Motor neuron (in vitro differentiated cells): ENCODE data around the gene KRTAP1-4. TPM values are rescaled to one million over a fixed set of nuclear protein-coding genes. Genes with fewer than 3 reads are reported as not detected.
A peak's percentile ranks its signal among the peaks of the same experiment; 100 is the strongest.
"Not testable (repeated sequence)": the region's sequence is repeated elsewhere in the genome, so short reads cannot be mapped to it uniquely, and the experiment has no call there.

Experiments used
- ATAC-seq, 8 experiments: fragments of 200-7000 bp; cut with Tn5 transposase; replicated peaks in 6 of 8; 2 replicates each; pipeline ENCODE4 v1.8.0; 2021; ENCODE audit warnings: mild to moderate bottlenecking in 8 of 8, moderate library complexity in 8 of 8
- H3K27ac ChIP-seq, 2 donors: fragments of 250-450 bp; sonication (Bioruptor Pico); 2 replicates each; pipeline ENCODE4 v1.9.0; 2021; ENCODE audit warnings: antibody characterized with exemption in 2 of 2, mild to moderate bottlenecking in 2 of 2, moderate library complexity in 1 of 2
- H3K4me1 ChIP-seq, 2 donors: fragments of 250-450 bp; sonication (Bioruptor Pico); replicated peaks in 1 of 2; 2 replicates each; pipeline ENCODE4 v1.6.1; 2021; ENCODE audit warnings: antibody characterized with exemption in 2 of 2, mild to moderate bottlenecking in 2 of 2, moderate library complexity in 1 of 2
- H3K4me3 ChIP-seq, 5 donors: fragments of 250-450 bp; sonication (Bioruptor Pico); 2 replicates each; pipeline ENCODE4 v1.9.0; 2021; ENCODE audit warnings: antibody characterized with exemption in 5 of 5, mild to moderate bottlenecking in 5 of 5, moderate library complexity in 4 of 5
- WGBS, 10 experiments: fragments of 450-650 bp; shearing (Covaris generic); methylation state at CpG; one replicate each; pipeline ENCODE4 v1.0.0; 2022; 5-methylcytosine and 5-hydroxymethylcytosine counted together
- in situ Hi-C, 9 experiments: fragments of 400-800 bp; cut with MboI; loops; one replicate each; pipeline ENCODE4 v1.15.0; 2021; ENCODE audit warnings: low sequenced_read_pairs in 9 of 9, low pct_unique_long_range_greater_than_20kb in 2 of 9; ENCODE audit not compliant: unreplicated experiment in 9 of 9
- total RNA-seq, 8 experiments: library from RNA; unstranded; fragments of 300-600 nt; gene quantifications; 2 replicates each; pipeline versions ENCODE4 v1.2.3 to v1.2.4, GENCODE V29; 2022

KRTAP1-4 gene
- total RNA-seq, 8 experiments from 2014 or later, result not detected

- H3K27ac ChIP-seq, in situ Hi-C loops, H3K4me3 ChIP-seq, H3K4me1 ChIP-seq: not testable (repeated sequence)
- ATAC-seq, result peak in 1 of 8 experiments; percentile 32
- WGBS, 10 experiments, result 0 to 65% (median 24%) methylated on average over 1 to 3 of the region's 31 CpGs; no CpG with 5 or more reads in 2 of the 10 experiments
These were observed 29.5 kb upstream of the KRTAP1-4 start for GRCh38 chr17:41059276-41060051.

- in situ Hi-C loops, result no loop called here
- H3K27ac ChIP-seq, result no peak overlapping the region
These were observed 28.7 kb upstream of the KRTAP1-4 start for GRCh38 chr17:41058741-41059140.

GRCh38 chr17:41057547-41057946 lies 27.6 kb upstream of the KRTAP1-4 start:
- in situ Hi-C loops, result no loop called here
- WGBS, 10 experiments, result 80 to 100% (median 86%) methylated on average over 1 of the region's 1 CpG; no CpG with 5 or more reads in 3 of the 10 experiments

More at GRCh38 chr17:41058741-41059140, 28.7 kb upstream of the KRTAP1-4 start:
- WGBS, 10 experiments, result 13 to 97% (median 87%) methylated on average over 3 to 5 of the region's 5 CpGs; no CpG with 5 or more reads in 1 of the 10 experiments
- no peak overlapping the region for H3K4me3 ChIP-seq
- H3K4me1 ChIP-seq, result no peaks in the 10 kb centered on the region
- ATAC-seq, result no peak

GRCh38 chr17:41055130-41055529 lies 25.1 kb upstream of the KRTAP1-4 start, which contains the start of gene KRTAP2-2:
KRTAP2-2 (minus strand) TSS chr17:41055230; CDS start chr17:41055211, 19 bp downstream.
- H3K27ac ChIP-seq, ATAC-seq, H3K4me3 ChIP-seq, H3K4me1 ChIP-seq, in situ Hi-C loops: not testable (repeated sequence)
- no CpG with 5 or more reads among the region's 6 CpGs for WGBS, 10 experiments

More at GRCh38 chr17:41057547-41057946, 27.6 kb upstream of the KRTAP1-4 start:
- H3K27ac ChIP-seq, result no peak overlapping the region
- no peak for ATAC-seq
- H3K4me3 ChIP-seq, result no peak overlapping the region
- H3K4me1 ChIP-seq, result no peaks in the 10 kb centered on the region

- in situ Hi-C loops, H3K4me1 ChIP-seq, H3K27ac ChIP-seq, ATAC-seq, H3K4me3 ChIP-seq: not testable (repeated sequence)
- WGBS, 10 experiments, result 20 to 93% (median 77%) methylated on average over 1 to 5 of the region's 9 CpGs; no CpG with 5 or more reads in 6 of the 10 experiments
These were observed 24.6 kb upstream of the KRTAP1-4 start for GRCh38 chr17:41054556-41054955.

GRCh38 chr17:41054025-41054424 lies 24.0 kb upstream of the KRTAP1-4 start:
- no peaks in the 10 kb centered on the region for H3K4me1 ChIP-seq
- H3K27ac ChIP-seq, result no peak overlapping the region
- WGBS, 10 experiments, result 75 to 94% (median 90%) methylated on average over 2 to 4 of the region's 4 CpGs; no CpG with 5 or more reads in 3 of the 10 experiments
- in situ Hi-C loops, result no loop called here
- ATAC-seq, result no peak
- no peak overlapping the region for H3K4me3 ChIP-seq

GRCh38 chr17:41052566-41052965 lies 22.6 kb upstream of the KRTAP1-4 start:
- no peak overlapping the region for H3K4me3 ChIP-seq
- H3K4me1 ChIP-seq, result no peaks in the 10 kb centered on the region
- no peak overlapping the region for H3K27ac ChIP-seq
- in situ Hi-C loops, result no loop called here
- ATAC-seq, result peak in 1 of 8 experiments; percentile 19

GRCh38 chr17:41049110-41049509 lies 19.1 kb upstream of the KRTAP1-4 start:
- no peak for ATAC-seq
- 0 to 100% (median 64%) methylated on average over 1 to 2 of the region's 2 CpGs; no CpG with 5 or more reads in 4 of the 10 experiments for WGBS, 10 experiments
- in situ Hi-C loops, result no loop called here
- H3K4me1 ChIP-seq, result no peaks in the 10 kb centered on the region
- H3K4me3 ChIP-seq, result no peak overlapping the region
- H3K27ac ChIP-seq, result no peak overlapping the region

- Histone ChIP-seq H3K27ac (no peak overlapping the region), H3K4me1 (no peaks in the 10 kb centered on the region), H3K4me3 (no peak overlapping the region)
- ATAC-seq, result peak in 1 of 8 experiments; percentile 81
- in situ Hi-C loops, result no loop called here
- WGBS, 10 experiments, result 0 to 73% (median 51%) methylated on average over 1 to 7 of the region's 7 CpGs; no CpG with 5 or more reads in 2 of the 10 experiments
These were observed 18.4 kb upstream of the KRTAP1-4 start for GRCh38 chr17:41048441-41048840.

- H3K4me1 ChIP-seq, H3K27ac ChIP-seq, H3K4me3 ChIP-seq, in situ Hi-C loops, ATAC-seq: not testable (repeated sequence)
- 80 to 100% (median 88%) methylated on average over 1 to 2 of the region's 33 CpGs; no CpG with 5 or more reads in 6 of the 10 experiments for WGBS, 10 experiments
These were observed 16.9 kb upstream of the KRTAP1-4 start, which contains the start of gene KRTAP2-1 for GRCh38 chr17:41046735-41047465. KRTAP2-1 (minus strand) TSS chr17:41047316; CDS start chr17:41047267, 49 bp downstream.

GRCh38 chr17:41042953-41043352 lies 13.0 kb upstream of the KRTAP1-4 start:
- no peaks in the 10 kb centered on the region for H3K4me1 ChIP-seq
- 85 to 100% (median 100%) methylated on average over 1 of the region's 1 CpG; no CpG with 5 or more reads in 1 of the 10 experiments for WGBS, 10 experiments
- no peak overlapping the region for H3K27ac ChIP-seq
- H3K4me3 ChIP-seq, result no peak overlapping the region
- in situ Hi-C loops, result no loop called here
- no peak for ATAC-seq

GRCh38 chr17:41040783-41041571 lies 11.0 kb upstream of the KRTAP1-4 start, which contains the start of gene KRTAP1-1:
KRTAP1-1 (minus strand) TSS chr17:41041450; CDS start chr17:41041397, 53 bp downstream.
- H3K4me3 ChIP-seq, in situ Hi-C loops, H3K4me1 ChIP-seq, H3K27ac ChIP-seq, ATAC-seq: not testable (repeated sequence)
- WGBS, 10 experiments, result 0 to 100% (median 53%) methylated on average over 1 to 10 of the region's 14 CpGs; no CpG with 5 or more reads in 1 of the 10 experiments
